NCI-H526 treated with DMSO at 0.1 percent for 48 hours (cell line): ENCODE data around the gene PTPRD.
A peak's percentile ranks its signal among the peaks of the same experiment; 100 is the strongest.

Experiments
- DNase-seq: peaks from one replicate; lab custom pipeline; 2025; lab: John Stamatoyannopoulos, UW

PTPRD gene

GRCh38 chr9:10612641-10613398 lies at the start of gene PTPRD:
Gene PTPRD (minus strand): TSS chr9:10613002.
- peak; percentile 62 for DNase-seq

GRCh38 chr9:10661994-10662393 lies 49.2 kb upstream of the PTPRD start:
- DNase-seq: no peak

GRCh38 chr9:10661376-10661775 lies 48.6 kb upstream of the PTPRD start:
- DNase-seq: no peak

- DNase-seq: no peak
Observed at GRCh38 chr9:10651012-10651411, 38.2 kb upstream of the PTPRD start.

- DNase-seq: no peak
Observed at GRCh38 chr9:10649076-10649475, 36.3 kb upstream of the PTPRD start.

- no peak for DNase-seq
Observed at GRCh38 chr9:10633785-10634184, 21.0 kb upstream of the PTPRD start.

GRCh38 chr9:10614196-10614800 lies 1.5 kb upstream of the PTPRD start:
- no peak for DNase-seq

- no peak for DNase-seq
Observed at GRCh38 chr9:10613419-10613818, 617 bp upstream of the PTPRD start.

- no peak for DNase-seq
Observed at GRCh38 chr9:10605388-10605787, 7.4 kb downstream of the PTPRD start.

- DNase-seq: no peak
Observed at GRCh38 chr9:10604927-10605326, 7.9 kb downstream of the PTPRD start.

- no peak for DNase-seq
Observed at GRCh38 chr9:10597801-10598200, 15.0 kb downstream of the PTPRD start.

GRCh38 chr9:10594482-10594881 lies 18.3 kb downstream of the PTPRD start:
- DNase-seq: no peak

GRCh38 chr9:10586407-10586806 lies 26.4 kb downstream of the PTPRD start:
- no peak for DNase-seq

GRCh38 chr9:10571699-10572098 lies 41.1 kb downstream of the PTPRD start:
- no peak for DNase-seq

GRCh38 chr9:10566848-10567247 lies 46.0 kb downstream of the PTPRD start:
- DNase-seq: no peak

- no peak for DNase-seq
Observed at GRCh38 chr9:10562581-10563343, 50.0 kb downstream of the PTPRD start.

- DNase-seq: no peak
Observed at GRCh38 chr9:10548348-10548747, 64.5 kb downstream of the PTPRD start.

- DNase-seq: no peak
Observed at GRCh38 chr9:10538073-10538472, 74.7 kb downstream of the PTPRD start.

GRCh38 chr9:10534850-10535249 lies 78.0 kb downstream of the PTPRD start:
- no peak for DNase-seq

- no peak for DNase-seq
Observed at GRCh38 chr9:10525972-10526371, 86.8 kb downstream of the PTPRD start.

- no peak for DNase-seq
Observed at GRCh38 chr9:10523164-10523563, 89.6 kb downstream of the PTPRD start.

GRCh38 chr9:10512144-10512543 lies 100.7 kb downstream of the PTPRD start:
- no peak for DNase-seq

GRCh38 chr9:10488937-10489336 lies 123.9 kb downstream of the PTPRD start:
- DNase-seq: no peak
